Neural progenitor cell (in vitro differentiated cells): Measurements from ENCODE around the gene USP17L11.
"Not testable (repeated sequence)": the region's sequence is repeated elsewhere in the genome, so short reads cannot be mapped to it uniquely, and the experiment has no call there.

Source experiments
- CTCF ChIP-seq: fragments of 200-600 bp; sonication (generic); IDR thresholded peaks from 2 replicates; pipeline ENCODE4 v1.5.1; 2017; ENCODE audit warnings: antibody characterized with exemption, mild to moderate bottlenecking
- EZH2phosphoT487 ChIP-seq: fragments of 200-600 bp; sonication (generic); IDR thresholded peaks from 2 replicates; pipeline ENCODE4 v1.6.1; 2017; ENCODE audit warnings: antibody characterized with exemption

GRCh38 chr4:9257824-9258223 lies 42.6 kb downstream of the USP17L11 start, which contains the start of gene USP17L20:
- not testable (repeated sequence) for TF ChIP-seq CTCF, EZH2phosphoT487
